Stimulated activated naive B cell treated with anti-CD40 and anti-IgM and Interleukin-4, amounts not matched to agents 10 μg/mL and 1 μg/mL and 100 μg/mL, for 72 hours (primary cell): Measurements from ENCODE around the gene MMP28.
A peak's percentile ranks its signal among the peaks of the same experiment; 100 is the strongest.

Experiments used
- ATAC-seq, 2 donors: fragments of 150-1000 bp; cut with Tn5 transposase; replicated peaks; 2 replicates each; pipeline ENCODE4 v1.10.0; 2021; ENCODE audit warnings: moderate library complexity in 1 of 2
- DNase-seq: peaks from one replicate; pipeline ENCODE4 v3.0.0; 2021
- H3K27ac Mint-ChIP-seq: one replicate; pipeline ENCODE4 v1.8.0; 2022; ENCODE audit warnings: mild to moderate bottlenecking, mixed read lengths
- H3K27me3 Mint-ChIP-seq, 2 donors: one replicate each; pipeline ENCODE4 v1.8.0; 2022; ENCODE audit warnings: mixed read lengths in 2 of 2
- H3K36me3 Mint-ChIP-seq, 2 donors: one replicate each; pipeline ENCODE4 v1.8.0; 2022; ENCODE audit warnings: mixed read lengths in 2 of 2, mild to moderate bottlenecking in 1 of 2
- H3K4me1 Mint-ChIP-seq, 2 donors: one replicate each; pipeline ENCODE4 v1.8.0; 2022; ENCODE audit warnings: mixed read lengths in 2 of 2, mild to moderate bottlenecking in 1 of 2
- H3K4me3 Mint-ChIP-seq, 2 donors: one replicate each; pipeline ENCODE4 v1.8.0; 2022; ENCODE audit warnings: mild to moderate bottlenecking in 2 of 2, mixed read lengths in 2 of 2, moderate library complexity in 1 of 2
- H3K9me3 Mint-ChIP-seq, 2 donors: one replicate each; pipeline ENCODE4 v1.8.0; 2022; ENCODE audit warnings: mixed read lengths in 2 of 2, mild to moderate bottlenecking in 1 of 2

Gene MMP28

GRCh38 chr17:35735036-35735805, 60.2 kb downstream of the MMP28 start:
- DNase-seq (no peak), ATAC-seq (no peak)
- Mint-ChIP-seq H3K4me3 (no peak overlapping the region), H3K27ac (no peak overlapping the region), H3K27me3 (peaks cover 16 to 21% of the 10 kb centered on the region in 2 donors), H3K36me3 (peaks cover 0 to 10% of the 10 kb centered on the region in 2 donors), H3K4me1 (peaks cover 11 to 19% of the 10 kb centered on the region in 2 donors), H3K9me3 (no peaks in the 10 kb centered on the region)

- no peak for ATAC-seq
- H3K4me3 Mint-ChIP-seq: no peak overlapping the region
- H3K36me3 Mint-ChIP-seq: peaks cover 2 to 14% of the 10 kb centered on the region in 2 donors
- no peak overlapping the region for H3K27ac Mint-ChIP-seq
- no peaks in the 10 kb centered on the region for H3K9me3 Mint-ChIP-seq
- DNase-seq: no peak
- H3K4me1 Mint-ChIP-seq: peaks cover 12 to 28% of the 10 kb centered on the region in 2 donors
- H3K27me3 Mint-ChIP-seq: peaks cover 10 to 14% of the 10 kb centered on the region in 2 donors
Observed at GRCh38 chr17:35734396-35734795, 61.0 kb downstream of the MMP28 start.

- ATAC-seq (no peak), DNase-seq (no peak)
- peaks cover 15 to 28% of the 10 kb centered on the region in 2 donors for H3K4me1 Mint-ChIP-seq
- peaks cover 10 to 13% of the 10 kb centered on the region in 2 donors for H3K27me3 Mint-ChIP-seq
- no peak overlapping the region for H3K4me3 Mint-ChIP-seq
- peaks cover 9 to 18% of the 10 kb centered on the region in 2 donors for H3K36me3 Mint-ChIP-seq
- H3K9me3 Mint-ChIP-seq: no peaks in the 10 kb centered on the region
- no peak overlapping the region for H3K27ac Mint-ChIP-seq
Observed at GRCh38 chr17:35733366-35733765, 62.1 kb downstream of the MMP28 start.

- Mint-ChIP-seq H3K4me3 (peak overlapping the region in 1 of 2 donors; percentile 6), H3K36me3 (peaks cover 10 to 24% of the 10 kb centered on the region in 2 donors), H3K4me1 (peaks cover 15 to 28% of the 10 kb centered on the region in 2 donors), H3K9me3 (no peaks in the 10 kb centered on the region), H3K27me3 (peaks cover 10 to 13% of the 10 kb centered on the region in 2 donors), H3K27ac (no peak overlapping the region)
- ATAC-seq (no peak), DNase-seq (no peak)
Observed at GRCh38 chr17:35732806-35733136, 62.7 kb downstream of the MMP28 start.

GRCh38 chr17:35731917-35732805, 63.3 kb downstream of the MMP28 start:
- Mint-ChIP-seq H3K4me3 (peak overlapping the region; percentile 50 to 54), H3K27me3 (peaks cover 10 to 13% of the 10 kb centered on the region in 2 donors), H3K36me3 (peaks cover 10 to 28% of the 10 kb centered on the region in 2 donors), H3K4me1 (peaks cover 15 to 28% of the 10 kb centered on the region in 2 donors), H3K27ac (no peak overlapping the region), H3K9me3 (no peaks in the 10 kb centered on the region)
- ATAC-seq (peak in 1 of 2 donors; percentile 6), DNase-seq (no peak)

- H3K4me3 Mint-ChIP-seq: peak within 1 kb of the TSS; percentile 77 to 80
- peaks cover 10 to 28% of the 10 kb centered on the region in 2 donors for H3K36me3 Mint-ChIP-seq
- H3K27ac Mint-ChIP-seq: peak within 1 kb of the TSS; percentile 56
- H3K4me1 Mint-ChIP-seq: peaks cover 15 to 28% of the 10 kb centered on the region in 2 donors
- peaks cover 10 to 13% of the 10 kb centered on the region in 2 donors for H3K27me3 Mint-ChIP-seq
- H3K9me3 Mint-ChIP-seq: no peaks in the 10 kb centered on the region
- ATAC-seq: peak; percentile 75 to 76
- no peak for DNase-seq
Observed at GRCh38 chr17:35731239-35731916, 64.1 kb downstream of the MMP28 start, which contains the start of gene RASL10B. Gene RASL10B, plus strand, starts transcription at chr17:35731639. Its CDS starts 3,546 bp downstream, at chr17:35735185.

- no peak for DNase-seq
- no peak for ATAC-seq
- Mint-ChIP-seq H3K36me3 (peaks cover 16 to 34% of the 10 kb centered on the region in 2 donors), H3K27ac (no peak overlapping the region), H3K4me3 (peak overlapping the region; percentile 77 to 80), H3K27me3 (peaks cover 10 to 13% of the 10 kb centered on the region in 2 donors), H3K4me1 (peaks cover 15 to 28% of the 10 kb centered on the region in 2 donors), H3K9me3 (no peaks in the 10 kb centered on the region)
Observed at GRCh38 chr17:35730400-35731005, 64.9 kb downstream of the MMP28 start.

GRCh38 chr17:35729405-35729833, 66.0 kb downstream of the MMP28 start:
- Mint-ChIP-seq H3K27ac (no peak overlapping the region), H3K9me3 (no peaks in the 10 kb centered on the region), H3K27me3 (peaks cover 10 to 13% of the 10 kb centered on the region in 2 donors), H3K4me3 (no peak overlapping the region), H3K4me1 (peaks cover 15 to 28% of the 10 kb centered on the region in 2 donors), H3K36me3 (peaks cover 26 to 45% of the 10 kb centered on the region in 2 donors)
- DNase-seq (no peak), ATAC-seq (no peak)

- Mint-ChIP-seq H3K36me3 (peaks cover 34 to 54% of the 10 kb centered on the region in 2 donors), H3K4me1 (peaks cover 15 to 28% of the 10 kb centered on the region in 2 donors), H3K9me3 (no peaks in the 10 kb centered on the region), H3K27me3 (peaks cover 10 to 13% of the 10 kb centered on the region in 2 donors), H3K4me3 (no peak overlapping the region), H3K27ac (no peak overlapping the region)
- ATAC-seq: no peak
- no peak for DNase-seq
Observed at GRCh38 chr17:35728551-35728950, 66.9 kb downstream of the MMP28 start.

GRCh38 chr17:35727635-35728034, 67.8 kb downstream of the MMP28 start:
- Mint-ChIP-seq H3K27ac (no peak overlapping the region), H3K36me3 (peaks cover 37 to 59% of the 10 kb centered on the region in 2 donors), H3K27me3 (peaks cover 10 to 13% of the 10 kb centered on the region in 2 donors), H3K4me3 (no peak overlapping the region), H3K9me3 (no peaks in the 10 kb centered on the region), H3K4me1 (peaks cover 15 to 26% of the 10 kb centered on the region in 2 donors)
- ATAC-seq (no peak), DNase-seq (no peak)

- DNase-seq (no peak), ATAC-seq (no peak)
- Mint-ChIP-seq H3K4me1 (peaks cover 15 to 20% of the 10 kb centered on the region in 2 donors), H3K9me3 (no peaks in the 10 kb centered on the region), H3K27me3 (peaks cover 10 to 13% of the 10 kb centered on the region in 2 donors), H3K4me3 (no peak overlapping the region), H3K36me3 (peaks cover 38 to 61% of the 10 kb centered on the region in 2 donors), H3K27ac (no peak overlapping the region)
Observed at GRCh38 chr17:35726953-35727460, 68.4 kb downstream of the MMP28 start.

GRCh38 chr17:35726127-35726952, 69.1 kb downstream of the MMP28 start:
- H3K27ac Mint-ChIP-seq: no peak overlapping the region
- peaks cover 15 to 19% of the 10 kb centered on the region in 2 donors for H3K4me1 Mint-ChIP-seq
- no peak for ATAC-seq
- DNase-seq: no peak
- H3K4me3 Mint-ChIP-seq: no peak overlapping the region
- no peaks in the 10 kb centered on the region for H3K9me3 Mint-ChIP-seq
- H3K36me3 Mint-ChIP-seq: peaks cover 42 to 66% of the 10 kb centered on the region in 2 donors
- H3K27me3 Mint-ChIP-seq: peaks cover 10 to 12% of the 10 kb centered on the region in 2 donors

GRCh38 chr17:35725802-35726126, 69.7 kb downstream of the MMP28 start:
- H3K27ac Mint-ChIP-seq: no peak overlapping the region

More at GRCh38 chr17:35725802-35726126, 69.7 kb downstream of the MMP28 start:
- Mint-ChIP-seq H3K9me3 (no peaks in the 10 kb centered on the region), H3K27me3 (peaks cover 4 to 7% of the 10 kb centered on the region in 2 donors), H3K4me3 (no peak overlapping the region), H3K4me1 (peaks cover 9 to 14% of the 10 kb centered on the region in 2 donors), H3K36me3 (peaks cover 43 to 63% of the 10 kb centered on the region in 2 donors)
- ATAC-seq (no peak), DNase-seq (no peak)
